IPS-NIHi7 (cell line): ENCODE data around the gene LTB4R2.
A peak's percentile ranks its signal among the peaks of the same experiment; 100 is the strongest.

Source experiments
- DNase-seq: peaks from one replicate; pipeline ENCODE4 v3.0.0; 2012; ENCODE audit warnings: mixed read lengths; ENCODE audit errors: extremely low spot score

LTB4R2 gene

GRCh38 chr14:24299255-24300191 lies 10.4 kb upstream of the LTB4R2 start, which contains the start of the genes DHRS1 and NOP9:
Gene DHRS1, minus strand, starts transcription at chr14:24299780. Its CDS starts 674 bp downstream, at chr14:24299106.
Gene NOP9, plus strand, starts transcription at chr14:24299850. Its CDS starts 105 bp downstream, at chr14:24299955.
- peak; percentile 94 for DNase-seq

GRCh38 chr14:24300326-24300980 lies 9.5 kb upstream of the LTB4R2 start:
- no peak for DNase-seq

DNA sequence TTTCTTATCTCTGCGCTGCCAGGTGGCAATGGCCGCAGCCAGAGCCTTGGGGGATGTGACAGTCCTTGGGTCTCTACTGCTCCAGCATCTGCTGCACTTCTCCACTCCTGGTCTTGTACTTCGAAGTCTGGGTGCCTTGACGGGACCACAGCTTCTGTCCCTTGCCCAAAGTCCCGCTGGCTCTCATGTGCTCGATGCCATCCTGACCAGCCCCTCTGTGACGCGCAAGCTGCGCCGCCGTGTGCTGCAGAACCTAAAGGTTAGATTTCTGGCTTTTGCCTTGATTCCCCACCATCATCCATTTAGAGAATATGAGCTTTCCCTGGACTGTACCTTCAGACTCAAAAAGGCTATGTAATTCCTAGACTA lies 5.9 kb upstream of the LTB4R2 start:
- no peak for DNase-seq

DNA sequence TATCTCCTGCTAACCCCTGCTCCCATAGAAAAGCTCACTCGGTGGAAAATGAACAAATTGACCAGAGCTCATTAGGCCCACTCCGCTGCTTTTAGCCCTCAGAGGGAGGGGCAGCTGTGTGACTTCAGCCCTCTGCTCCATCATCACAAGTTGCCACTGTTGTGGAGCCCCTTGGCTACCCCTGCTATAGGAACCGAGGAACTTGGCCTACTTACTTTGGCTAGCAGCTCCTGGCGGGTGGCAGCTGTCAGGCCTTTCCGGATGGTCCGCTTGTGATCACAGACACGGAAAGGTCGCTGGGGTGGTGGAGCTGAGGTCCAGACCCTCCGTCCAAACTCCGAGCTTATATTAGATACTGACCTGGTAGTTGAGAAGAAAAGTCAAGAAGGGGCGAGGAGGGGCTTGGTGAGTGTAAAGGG lies 2.8 kb upstream of the LTB4R2 start:
- no peak for DNase-seq

GRCh38 chr14:24307575-24308341 lies 2.2 kb upstream of the LTB4R2 start, which contains the start of gene CIDEB:
Gene CIDEB, minus strand, starts transcription at chr14:24307977. Its CDS starts 119 bp downstream, at chr14:24307858.
- peak; percentile 77 for DNase-seq

DNA sequence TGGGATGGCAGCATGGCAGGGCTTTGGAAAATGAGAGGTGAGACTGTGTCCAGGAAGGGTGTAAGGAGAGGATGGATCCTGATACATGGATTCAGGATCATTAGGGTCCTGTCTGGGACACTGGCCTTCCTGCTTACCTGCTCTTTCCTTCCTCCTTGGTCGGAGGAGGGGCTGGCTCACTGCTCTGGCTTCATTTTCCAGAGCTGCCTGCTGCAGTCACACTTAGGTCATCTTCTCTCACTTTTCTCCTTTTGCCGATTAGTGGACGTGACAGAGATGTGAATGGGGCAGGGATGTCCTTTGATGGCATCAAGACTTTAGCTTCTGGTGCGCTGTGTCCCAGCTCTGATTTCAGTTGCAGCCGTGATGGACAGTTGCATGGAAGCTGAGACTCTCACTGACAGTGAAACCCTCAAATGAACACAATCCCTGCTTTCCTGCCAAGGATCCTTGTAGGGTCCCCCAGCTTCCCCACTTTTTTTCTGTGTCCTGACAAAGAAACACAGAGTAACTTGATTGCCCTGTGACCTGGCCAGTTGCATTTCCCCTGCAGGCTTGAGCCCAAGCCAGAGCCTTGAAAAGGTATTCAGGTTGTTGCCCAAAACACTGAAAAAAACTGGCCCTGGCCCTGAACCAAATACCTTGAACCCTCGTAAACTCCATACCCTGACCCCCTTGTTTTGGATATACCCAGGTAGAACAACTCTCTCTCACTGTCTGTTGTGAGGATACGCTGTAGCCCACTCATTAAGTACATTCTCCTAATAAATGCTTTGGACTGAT lies 1.4 kb upstream of the LTB4R2 start:
- no peak for DNase-seq

DNA sequence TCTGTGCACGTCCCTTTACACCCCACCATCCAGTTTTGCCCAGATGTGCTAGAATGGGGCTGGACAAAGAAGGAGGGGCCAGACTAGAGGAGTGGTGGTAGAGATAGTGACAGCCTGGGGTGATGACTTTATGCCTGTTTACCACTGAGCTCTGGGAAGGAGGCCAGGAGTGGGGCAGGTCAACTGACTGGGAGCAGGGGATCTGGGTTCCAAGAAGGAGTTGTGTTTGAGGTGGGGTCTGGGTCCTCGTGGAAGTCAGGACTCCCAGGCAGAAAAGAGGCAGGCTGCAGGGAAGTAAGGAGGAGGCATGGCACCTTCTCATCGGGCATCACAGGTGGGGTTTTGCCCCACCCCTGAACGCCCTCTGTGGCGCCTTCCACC lies 315 bp downstream of the LTB4R2 start:
- DNase-seq = no peak

GRCh38 chr14:24310646-24311604 lies 985 bp downstream of the LTB4R2 start, which contains the start of gene LTB4R:
Gene LTB4R, plus strand, starts transcription at chr14:24311502. Its CDS starts 4,150 bp downstream, at chr14:24315652.
- DNase-seq = peak; percentile 73

DNA sequence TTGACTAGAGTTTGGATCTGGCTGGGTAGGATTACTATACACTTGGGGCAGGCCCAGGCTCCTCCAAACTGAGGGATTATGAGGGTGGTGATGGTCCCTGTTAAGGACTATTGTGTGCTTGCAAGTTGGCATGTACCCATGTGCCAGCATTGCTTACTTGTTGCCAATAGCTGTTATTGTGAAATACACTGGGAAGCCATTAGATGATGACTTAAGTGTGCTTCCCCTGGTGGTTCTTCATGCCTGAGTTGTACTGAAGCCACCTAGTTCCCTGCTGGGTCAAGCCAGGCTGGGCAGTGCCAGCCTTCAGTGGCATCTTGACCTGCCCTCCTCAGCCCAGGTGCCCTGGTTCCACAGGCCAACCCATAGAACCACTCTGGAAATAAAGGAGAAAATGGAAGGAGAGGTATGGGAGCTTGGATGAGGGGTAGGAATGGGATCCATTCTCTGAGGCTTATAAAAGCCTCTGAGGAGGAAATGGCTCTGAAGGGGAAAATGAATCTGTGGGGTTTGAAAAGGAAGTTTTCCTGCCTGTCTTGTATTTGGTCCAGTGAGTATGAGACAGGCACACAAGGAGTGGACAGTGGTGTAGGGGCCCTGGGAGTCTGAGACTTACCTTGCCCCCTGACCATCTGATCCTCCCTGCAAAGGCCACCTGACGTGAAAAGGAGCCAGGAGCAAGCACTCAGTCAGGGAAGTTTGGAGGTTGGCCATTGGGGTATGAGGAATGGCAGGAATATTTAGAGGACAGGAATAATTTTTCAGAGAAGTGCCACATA lies 2.1 kb downstream of the LTB4R2 start:
- DNase-seq = no peak

GRCh38 chr14:24312736-24313507 lies 3.0 kb downstream of the LTB4R2 start:
- no peak for DNase-seq

DNA sequence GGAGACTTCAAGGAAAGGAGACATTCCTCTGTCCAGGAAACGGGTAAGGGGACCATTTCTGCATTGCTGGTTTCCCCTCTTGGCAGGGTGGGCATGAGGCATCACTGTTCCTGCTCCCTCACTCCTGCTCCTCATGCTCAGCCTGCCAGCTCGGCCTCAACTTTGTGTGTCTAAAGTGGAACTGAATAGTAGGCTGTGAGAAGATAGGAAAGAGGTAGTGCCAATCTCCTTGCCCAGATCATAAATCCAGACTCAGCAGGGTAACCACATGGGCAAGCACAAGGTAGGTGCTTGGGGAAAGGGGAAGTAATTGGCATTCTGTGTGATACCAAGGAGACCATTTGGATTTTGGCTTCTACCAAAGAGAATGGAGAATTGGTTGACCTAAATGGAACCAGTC lies 4.0 kb downstream of the LTB4R2 start:
- DNase-seq = no peak

- no peak for DNase-seq
Observed at GRCh38 chr14:24314377-24315193, 4.6 kb downstream of the LTB4R2 start.

GRCh38 chr14:24315243-24315806 lies 5.4 kb downstream of the LTB4R2 start:
- no peak for DNase-seq

GRCh38 chr14:24315807-24316596 lies 6.1 kb downstream of the LTB4R2 start:
- DNase-seq = peak; percentile 31

- DNase-seq = no peak
Observed at GRCh38 chr14:24316597-24316950, 6.6 kb downstream of the LTB4R2 start.
